ENCODE data around the gene NR2C1.
"Not testable (repeated sequence)": the region's sequence is repeated elsewhere in the genome, so short reads cannot be mapped to it uniquely, and the experiment has no call there.

The NR2C1 gene

DNA sequence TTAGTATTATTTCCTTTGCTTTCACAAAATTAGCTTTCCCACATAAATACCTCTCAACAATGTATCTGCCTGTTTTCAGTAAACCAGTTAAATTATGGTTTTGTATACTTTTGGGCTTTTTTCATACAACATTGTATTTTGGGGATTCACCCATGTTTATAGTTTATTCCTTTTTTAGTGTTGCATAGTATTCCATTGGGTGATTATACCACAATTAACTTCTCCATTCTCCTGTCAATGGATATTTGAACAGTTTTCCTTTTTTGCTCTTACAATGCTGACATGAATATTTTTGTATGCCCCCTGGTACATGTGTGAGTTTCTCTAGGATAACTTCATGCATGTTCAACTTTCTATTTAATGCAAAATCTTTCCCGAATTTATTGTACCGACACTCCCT is 57.3 kb downstream of the NR2C1 start:
- H3K36me3 ChIP-seq (ENCODE audit: insufficient read depth, low read length), result peaks cover 3% of the 10 kb centered on the region
- no peaks in the 10 kb centered on the region for H3K4me1 ChIP-seq (ENCODE audit: insufficient read depth, low read length)
- H3K27me3 ChIP-seq (ENCODE audit: insufficient read depth, low read length), result no peaks in the 10 kb centered on the region
- no peak overlapping the region for H2AFZ ChIP-seq (ENCODE audit: low read depth, low read length)
- H3K9me3 ChIP-seq (ENCODE audit: low read length), result no peaks in the 10 kb centered on the region
- H3K4me3 ChIP-seq (ENCODE audit: low read length), result no peak overlapping the region

DNA sequence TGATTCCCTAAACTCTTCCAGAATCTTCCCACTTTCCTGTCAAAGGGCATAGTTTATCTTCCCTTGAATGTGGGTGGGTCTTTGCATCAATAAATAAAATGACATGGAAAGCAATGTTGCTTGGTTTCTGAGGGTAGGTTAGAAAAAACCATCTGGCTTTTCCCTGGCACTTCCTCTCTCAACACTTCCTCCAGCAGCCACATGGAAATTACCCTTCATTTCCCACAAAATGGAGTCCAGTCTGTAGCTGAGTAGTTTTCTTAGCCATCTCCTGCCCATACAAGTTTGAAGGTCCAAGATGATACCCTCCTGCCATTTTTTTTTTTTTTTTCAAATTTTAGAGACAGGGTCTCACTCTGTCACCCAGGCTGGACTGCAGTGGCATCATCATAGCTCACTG is 58.9 kb downstream of the NR2C1 start:
- Histone ChIP-seq H3K4me1 (ENCODE audit: insufficient read depth, low read length) (no peaks in the 10 kb centered on the region), H3K4me3 (ENCODE audit: low read length) (no peak overlapping the region), H3K27me3 (ENCODE audit: insufficient read depth, low read length) (no peaks in the 10 kb centered on the region)

DNA sequence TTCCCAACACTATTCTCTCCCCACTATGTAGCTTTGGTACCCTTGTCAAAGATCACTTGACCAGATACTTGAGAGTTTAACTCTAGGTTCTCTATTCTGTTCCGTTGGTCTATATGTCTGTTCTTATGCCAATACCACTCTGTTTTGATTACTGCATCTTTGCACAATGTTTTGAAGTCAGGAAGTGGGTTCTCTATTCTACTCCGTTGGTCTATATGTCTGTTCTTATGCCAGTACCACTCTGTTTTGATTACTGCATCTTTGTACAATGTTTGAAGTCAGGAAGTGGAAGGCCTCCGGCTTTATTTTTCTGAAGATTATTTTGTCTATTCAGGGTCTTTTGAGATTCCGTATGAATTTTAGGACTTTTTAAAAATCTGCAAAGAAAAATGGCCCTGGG is 67.2 kb downstream of the NR2C1 start:
- Histone ChIP-seq H3K27me3 (ENCODE audit: insufficient read depth, low read length) (no peaks in the 10 kb centered on the region), H3K4me3 (ENCODE audit: low read length) (no peak overlapping the region), H2AFZ (ENCODE audit: low read depth, low read length) (no peak overlapping the region), H3K9me3 (ENCODE audit: low read length) (no peaks in the 10 kb centered on the region), H3K4me1 (ENCODE audit: insufficient read depth, low read length) (no peaks in the 10 kb centered on the region), H3K36me3 (ENCODE audit: insufficient read depth, low read length) (peaks cover 2% of the 10 kb centered on the region)

More for the DNA sequence above, 58.9 kb downstream of the NR2C1 start:
- H3K9me3 ChIP-seq (ENCODE audit: low read length), result no peaks in the 10 kb centered on the region
- H2AFZ ChIP-seq (ENCODE audit: low read depth, low read length), result no peak overlapping the region
- peaks cover 2% of the 10 kb centered on the region for H3K36me3 ChIP-seq (ENCODE audit: insufficient read depth, low read length)

DNA sequence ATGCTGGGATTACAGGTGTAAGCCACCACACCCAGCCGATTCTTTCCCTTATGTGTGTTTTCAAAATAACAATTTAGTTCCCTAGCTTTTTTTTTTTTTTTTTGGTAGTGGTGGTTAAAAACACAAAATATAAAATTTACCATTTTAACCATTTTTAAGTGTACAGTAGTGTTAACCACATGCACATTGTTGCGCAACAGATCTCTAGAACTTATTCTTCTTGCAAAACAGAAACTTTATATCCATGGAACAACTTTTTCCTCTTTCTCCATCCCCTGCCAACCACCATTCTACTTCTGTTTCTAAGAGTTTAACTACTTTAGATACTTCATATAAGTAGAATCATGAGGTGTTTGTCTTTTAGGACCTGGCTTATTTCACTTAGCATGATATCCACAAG is 68.8 kb downstream of the NR2C1 start:
- Histone ChIP-seq H3K9me3 (ENCODE audit: low read length) (no peaks in the 10 kb centered on the region), H3K4me3 (ENCODE audit: low read length) (no peak overlapping the region), H3K4me1 (ENCODE audit: insufficient read depth, low read length) (peaks cover 2% of the 10 kb centered on the region), H2AFZ (ENCODE audit: low read depth, low read length) (no peak overlapping the region), H3K36me3 (ENCODE audit: insufficient read depth, low read length) (peaks cover 17% of the 10 kb centered on the region), H3K27me3 (ENCODE audit: insufficient read depth, low read length) (no peaks in the 10 kb centered on the region)

DNA sequence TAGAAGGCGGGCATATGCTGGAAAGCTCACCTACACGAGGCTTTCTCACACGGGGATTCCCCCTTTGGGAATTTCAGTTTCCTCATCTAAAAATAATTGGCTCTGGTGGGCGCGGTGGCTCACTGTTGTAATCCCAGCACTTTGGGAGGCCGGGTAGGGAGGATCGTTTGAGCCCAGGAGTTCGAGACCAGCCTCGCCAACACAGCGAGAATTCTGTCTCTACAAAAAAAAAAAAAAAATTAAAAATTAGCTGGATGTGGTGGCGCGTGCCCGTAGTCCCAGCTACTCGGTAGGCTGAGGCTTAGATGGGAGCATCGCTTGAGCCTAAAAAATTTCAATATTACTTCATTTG is 69.5 kb downstream of the NR2C1 start:
- H2AFZ ChIP-seq (ENCODE audit: low read depth, low read length), result peak overlapping the region; percentile 79
- peaks cover 18% of the 10 kb centered on the region for H3K36me3 ChIP-seq (ENCODE audit: insufficient read depth, low read length)
- H3K27me3 ChIP-seq (ENCODE audit: insufficient read depth, low read length), result no peaks in the 10 kb centered on the region
- H3K4me3 ChIP-seq (ENCODE audit: low read length), result peak overlapping the region; percentile 93
- H3K9me3 ChIP-seq (ENCODE audit: low read length), result no peaks in the 10 kb centered on the region
- peaks cover 2% of the 10 kb centered on the region for H3K4me1 ChIP-seq (ENCODE audit: insufficient read depth, low read length)

DNA sequence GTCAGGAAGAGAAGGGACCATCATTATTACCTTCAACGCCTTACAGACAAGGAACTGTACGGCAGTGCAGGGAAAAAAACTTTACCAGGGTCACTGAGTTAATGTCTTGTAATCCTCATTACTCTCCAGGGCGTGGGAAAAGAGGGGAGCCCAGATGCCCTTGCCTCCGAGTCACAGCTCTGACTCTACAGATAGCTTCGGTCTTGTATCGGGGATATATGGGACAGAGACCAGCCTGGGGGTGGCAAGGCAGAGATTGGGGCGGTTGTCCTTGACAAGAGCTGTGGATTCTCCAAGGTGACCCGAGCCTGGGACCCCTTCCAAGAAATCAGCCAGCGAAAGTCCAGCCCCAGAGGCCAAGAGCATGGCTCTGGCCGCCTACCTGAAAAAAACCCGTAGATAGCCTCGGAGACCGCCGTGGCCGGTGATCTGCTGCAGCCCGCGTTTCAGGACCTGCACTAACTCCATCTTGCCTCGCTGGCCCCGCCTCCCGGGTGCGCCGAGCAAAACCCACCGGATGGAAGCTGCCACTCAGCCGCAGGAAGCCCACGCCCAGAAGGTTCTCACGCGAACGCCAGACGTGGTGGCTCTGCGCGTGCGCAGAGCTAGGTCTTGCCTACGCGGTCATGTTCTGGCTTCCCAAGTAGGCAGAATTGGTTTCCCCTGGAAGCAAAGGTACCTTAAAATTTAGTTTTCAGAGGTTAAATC is 70.1 kb downstream of the NR2C1 start, which contains the start of gene NDUFA12:
NDUFA12 (minus strand) TSS at position 485 of the 708 bp plus-strand sequence; CDS start at position 468, 17 bp downstream.
- H3K27me3 ChIP-seq (ENCODE audit: insufficient read depth, low read length), result no peaks in the 10 kb centered on the region
- peak within 1 kb of the TSS; percentile 79 for H2AFZ ChIP-seq (ENCODE audit: low read depth, low read length)
- H3K4me1 ChIP-seq (ENCODE audit: insufficient read depth, low read length), result peaks cover 2% of the 10 kb centered on the region

DNA sequence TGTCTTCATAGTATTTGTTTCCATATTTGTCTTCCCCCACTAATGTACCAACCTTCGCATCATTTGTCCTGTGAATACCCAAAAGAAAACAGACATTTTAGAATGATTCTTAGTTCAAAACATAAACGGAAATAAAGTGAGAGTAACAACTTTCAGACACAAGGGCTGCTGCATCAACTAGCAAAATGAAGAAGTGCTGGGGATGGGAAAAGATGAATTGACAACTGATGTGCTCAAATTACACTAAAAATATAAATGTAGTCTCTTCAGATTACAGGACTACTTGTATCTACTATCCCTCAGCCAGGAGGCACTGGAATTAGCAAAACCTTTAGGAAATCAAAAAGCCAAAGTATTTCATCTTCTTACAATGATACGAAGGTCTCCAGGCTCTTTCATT is 70.7 kb downstream of the NR2C1 start:
- no peaks in the 10 kb centered on the region for H3K27me3 ChIP-seq (ENCODE audit: insufficient read depth, low read length)
- peaks cover 18% of the 10 kb centered on the region for H3K36me3 ChIP-seq (ENCODE audit: insufficient read depth, low read length)
- H3K9me3 ChIP-seq (ENCODE audit: low read length), result no peaks in the 10 kb centered on the region
- H3K4me3 ChIP-seq (ENCODE audit: low read length), result peak overlapping the region; percentile 93
- peaks cover 2% of the 10 kb centered on the region for H3K4me1 ChIP-seq (ENCODE audit: insufficient read depth, low read length)
- H2AFZ ChIP-seq (ENCODE audit: low read depth, low read length), result peak overlapping the region; percentile 19

More for the DNA sequence above, 70.1 kb downstream of the NR2C1 start, which contains the start of gene NDUFA12:
- Histone ChIP-seq H3K36me3 (ENCODE audit: insufficient read depth, low read length) (peaks cover 18% of the 10 kb centered on the region), H3K9me3 (ENCODE audit: low read length) (no peaks in the 10 kb centered on the region), H3K4me3 (ENCODE audit: low read length) (peak within 1 kb of the TSS; percentile 93)

DNA sequence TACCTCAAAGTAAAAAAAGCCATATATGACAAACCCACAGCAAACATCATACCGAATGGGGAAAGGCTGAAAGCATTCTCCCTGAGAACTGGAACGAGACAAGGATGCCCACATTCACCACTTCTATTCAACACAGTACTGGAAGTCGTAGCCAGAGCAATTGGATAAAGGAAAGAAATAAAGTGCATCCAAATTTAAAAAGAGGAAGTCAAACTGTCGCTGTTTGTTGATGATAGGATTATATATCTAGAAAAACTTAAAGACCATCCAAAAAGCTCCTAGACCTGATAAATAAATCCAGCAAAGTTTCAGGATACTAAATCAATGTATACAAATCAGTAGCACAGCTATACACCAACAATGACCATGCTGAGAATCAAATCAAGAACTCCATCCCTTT is 75.1 kb downstream of the NR2C1 start:
- H3K27me3 ChIP-seq (ENCODE audit: insufficient read depth, low read length), result no peaks in the 10 kb centered on the region
- H3K9me3 ChIP-seq (ENCODE audit: low read length), result no peaks in the 10 kb centered on the region
- no peak overlapping the region for H2AFZ ChIP-seq (ENCODE audit: low read depth, low read length)
- peaks cover 33% of the 10 kb centered on the region for H3K36me3 ChIP-seq (ENCODE audit: insufficient read depth, low read length)
- H3K4me3 ChIP-seq (ENCODE audit: low read length), result no peak overlapping the region
- H3K4me1 ChIP-seq (ENCODE audit: insufficient read depth, low read length), result peaks cover 2% of the 10 kb centered on the region

DNA sequence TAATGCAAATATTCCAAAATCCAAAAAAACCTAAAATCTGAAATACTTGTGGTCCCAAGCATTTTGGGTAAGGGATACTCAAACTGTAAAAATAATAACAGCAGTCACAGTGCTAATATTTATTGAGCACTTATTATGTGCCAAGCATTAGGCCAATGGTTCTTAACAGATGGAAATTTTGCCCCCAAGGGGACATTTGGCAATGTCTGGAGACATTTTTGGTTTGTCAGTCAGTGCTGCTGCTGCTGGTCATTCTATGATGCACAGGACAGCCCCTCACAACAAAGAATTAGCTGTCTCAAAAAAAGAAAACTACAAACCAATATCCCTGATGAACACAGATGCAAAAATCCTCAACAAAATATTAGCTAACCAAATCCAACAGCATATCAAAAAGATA is 75.7 kb downstream of the NR2C1 start:
- no peak overlapping the region for H2AFZ ChIP-seq (ENCODE audit: low read depth, low read length)
- no peaks in the 10 kb centered on the region for H3K9me3 ChIP-seq (ENCODE audit: low read length)
- peaks cover 33% of the 10 kb centered on the region for H3K36me3 ChIP-seq (ENCODE audit: insufficient read depth, low read length)
- no peaks in the 10 kb centered on the region for H3K27me3 ChIP-seq (ENCODE audit: insufficient read depth, low read length)
- peaks cover 2% of the 10 kb centered on the region for H3K4me1 ChIP-seq (ENCODE audit: insufficient read depth, low read length)
- no peak overlapping the region for H3K4me3 ChIP-seq (ENCODE audit: low read length)

DNA sequence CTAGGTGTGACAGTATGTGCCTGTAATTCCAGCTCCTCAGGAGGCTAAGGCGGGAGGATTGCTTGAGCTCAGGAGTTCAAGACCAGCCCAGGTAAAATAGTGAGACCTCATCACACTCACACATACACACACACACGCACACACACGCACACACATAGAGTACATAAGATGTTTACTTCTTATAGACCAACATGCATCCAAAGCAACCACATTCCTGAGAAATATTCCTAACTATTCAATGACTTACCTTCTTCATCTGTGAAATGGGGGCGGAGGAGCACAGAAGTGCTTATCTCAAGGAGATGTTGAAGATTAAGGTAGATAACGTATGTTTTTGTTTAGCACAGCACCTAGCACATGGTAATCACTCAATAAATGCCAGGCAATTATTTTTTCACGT is 76.4 kb downstream of the NR2C1 start:
- peaks cover 2% of the 10 kb centered on the region for H3K4me1 ChIP-seq (ENCODE audit: insufficient read depth, low read length)
- no peak overlapping the region for H2AFZ ChIP-seq (ENCODE audit: low read depth, low read length)
- no peaks in the 10 kb centered on the region for H3K9me3 ChIP-seq (ENCODE audit: low read length)
- H3K36me3 ChIP-seq (ENCODE audit: insufficient read depth, low read length), result peaks cover 39% of the 10 kb centered on the region
- H3K27me3 ChIP-seq (ENCODE audit: insufficient read depth, low read length), result no peaks in the 10 kb centered on the region
- no peak overlapping the region for H3K4me3 ChIP-seq (ENCODE audit: low read length)

DNA sequence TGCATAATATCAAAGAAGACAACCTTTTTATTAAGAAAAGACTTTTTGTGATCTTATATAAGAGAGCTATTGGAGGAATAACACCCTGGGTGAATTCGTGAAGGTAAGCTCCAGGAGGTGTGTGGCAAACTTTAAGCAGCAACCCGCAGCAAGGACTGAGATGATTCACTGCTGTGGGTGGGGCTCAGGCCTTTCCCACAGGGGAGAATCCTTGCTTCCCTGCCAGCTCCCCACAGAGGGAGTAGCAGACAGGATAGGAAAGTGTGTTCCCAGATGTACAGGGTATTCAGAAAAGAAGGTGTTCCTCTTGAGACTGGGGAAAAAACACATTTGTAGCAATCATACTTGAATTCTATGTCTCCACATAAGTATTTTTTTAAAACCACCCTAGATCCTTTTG is 79.1 kb downstream of the NR2C1 start:
- Histone ChIP-seq H3K36me3 (ENCODE audit: insufficient read depth, low read length) (peaks cover 28% of the 10 kb centered on the region), H3K9me3 (ENCODE audit: low read length) (no peaks in the 10 kb centered on the region), H3K4me1 (ENCODE audit: insufficient read depth, low read length) (no peaks in the 10 kb centered on the region), H3K4me3 (ENCODE audit: low read length) (no peak overlapping the region), H2AFZ (ENCODE audit: low read depth, low read length) (no peak overlapping the region), H3K27me3 (ENCODE audit: insufficient read depth, low read length) (no peaks in the 10 kb centered on the region)

DNA sequence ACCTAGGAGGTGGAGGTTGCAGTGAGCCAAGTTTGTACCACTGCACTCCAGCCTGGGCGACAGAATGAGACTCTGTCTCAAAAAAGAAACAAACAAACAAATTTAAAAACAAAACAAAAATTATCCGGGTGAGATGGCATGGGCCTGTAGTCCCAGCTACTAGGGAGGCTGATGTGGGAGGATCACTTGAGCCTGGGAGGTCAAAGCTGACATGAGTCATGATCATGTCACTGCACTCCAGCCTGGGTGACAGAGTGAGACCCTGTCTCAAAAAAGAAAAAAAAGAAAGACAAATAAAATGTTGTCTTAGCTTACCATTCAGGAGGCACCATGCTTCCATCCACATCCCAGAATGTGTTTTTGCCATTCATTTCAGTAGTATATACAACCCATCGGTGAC is 79.6 kb downstream of the NR2C1 start:
- peaks cover 31% of the 10 kb centered on the region for H3K36me3 ChIP-seq (ENCODE audit: insufficient read depth, low read length)
- H3K27me3 ChIP-seq (ENCODE audit: insufficient read depth, low read length); H3K4me3 ChIP-seq (ENCODE audit: low read length); H2AFZ ChIP-seq (ENCODE audit: low read depth, low read length); H3K9me3 ChIP-seq (ENCODE audit: low read length); H3K4me1 ChIP-seq (ENCODE audit: insufficient read depth, low read length): not testable (repeated sequence)

DNA sequence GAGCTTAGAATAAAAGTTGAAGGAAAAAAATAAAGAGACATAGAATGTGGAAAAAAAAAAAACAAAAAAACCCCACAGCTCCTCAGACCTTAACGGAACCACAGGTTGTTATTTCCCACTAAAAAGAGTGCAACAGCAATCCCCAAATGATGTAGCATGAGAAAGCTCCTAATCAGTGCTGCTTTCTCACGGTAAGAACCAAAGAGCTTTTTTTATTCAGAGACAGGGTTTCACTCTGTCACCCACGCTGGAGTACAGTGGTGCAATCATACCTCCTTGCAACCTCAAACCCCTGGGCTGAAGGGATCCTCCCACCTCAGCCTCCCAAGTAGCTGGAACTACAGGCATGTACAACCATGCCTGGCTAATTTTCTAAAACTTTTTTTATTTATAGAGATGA is 83.2 kb downstream of the NR2C1 start:
- H3K36me3 ChIP-seq (ENCODE audit: insufficient read depth, low read length), result peaks cover 36% of the 10 kb centered on the region
- H2AFZ ChIP-seq (ENCODE audit: low read depth, low read length), result no peak overlapping the region
- no peaks in the 10 kb centered on the region for H3K9me3 ChIP-seq (ENCODE audit: low read length)
- no peaks in the 10 kb centered on the region for H3K4me1 ChIP-seq (ENCODE audit: insufficient read depth, low read length)
- H3K4me3 ChIP-seq (ENCODE audit: low read length), result no peak overlapping the region
- no peaks in the 10 kb centered on the region for H3K27me3 ChIP-seq (ENCODE audit: insufficient read depth, low read length)

DNA sequence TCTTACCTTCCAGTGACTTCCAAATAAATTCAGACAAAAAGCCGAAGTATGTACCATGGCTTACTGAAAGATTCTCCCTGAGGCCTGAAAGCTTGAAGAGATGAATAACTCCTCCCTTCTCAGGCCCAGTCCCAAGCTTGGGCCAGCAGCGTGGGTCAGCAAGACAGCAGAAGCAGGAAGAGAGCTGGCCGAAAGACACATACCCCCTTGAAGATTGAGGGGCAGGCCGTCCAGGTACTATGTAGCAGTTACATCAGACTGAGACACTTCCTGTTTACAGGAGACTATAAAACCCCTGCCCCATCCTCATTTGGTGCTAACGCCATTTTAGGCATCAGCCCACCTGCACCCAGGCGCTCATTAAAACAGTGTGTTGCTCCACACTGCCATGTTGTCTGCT is 84.9 kb downstream of the NR2C1 start:
- no peak overlapping the region for H3K4me3 ChIP-seq (ENCODE audit: low read length)
- peaks cover 25% of the 10 kb centered on the region for H3K36me3 ChIP-seq (ENCODE audit: insufficient read depth, low read length)
- no peaks in the 10 kb centered on the region for H3K27me3 ChIP-seq (ENCODE audit: insufficient read depth, low read length)
- no peak overlapping the region for H2AFZ ChIP-seq (ENCODE audit: low read depth, low read length)
- H3K4me1 ChIP-seq (ENCODE audit: insufficient read depth, low read length), result peaks cover 5% of the 10 kb centered on the region
- H3K9me3 ChIP-seq (ENCODE audit: low read length), result no peaks in the 10 kb centered on the region

All from neuron (in vitro differentiated cells).